ENCODE measurements around the gene FGF11. TPM values are rescaled to one million over a fixed set of nuclear protein-coding genes. Genes with fewer than 3 reads are reported as not detected.

The FGF11 gene
- total RNA-seq, 1 donor, result 0.54 TPM

Other genes starting within 250 kb of the FGF11 start
- gene DLG4, start 219.7 kb upstream of the FGF11 start, total RNA-seq, result 26.9 TPM
- 191 TPM for gene ACADVL, start 219.6 kb upstream of the FGF11 start, total RNA-seq
- 78.6 TPM for gene DVL2, start 205.0 kb upstream of the FGF11 start, total RNA-seq
- 24.2 TPM for gene PHF23, start 200.1 kb upstream of the FGF11 start, total RNA-seq
- 121 TPM for gene GABARAP, start 197.1 kb upstream of the FGF11 start, total RNA-seq
- gene CTDNEP1, start 187.8 kb upstream of the FGF11 start, total RNA-seq, result 62.7 TPM
- 54.7 TPM for gene ELP5, start 187.3 kb upstream of the FGF11 start, total RNA-seq
- 9.7 TPM for gene CLDN7, start 177.0 kb upstream of the FGF11 start, total RNA-seq
- 1.9 TPM for gene SLC2A4, start 157.8 kb upstream of the FGF11 start, total RNA-seq
- 0.27 TPM for gene YBX2, start 144.9 kb upstream of the FGF11 start, total RNA-seq
- gene EIF5A, start 131.9 kb upstream of the FGF11 start, total RNA-seq, result 522 TPM
- gene GPS2, start 124.2 kb upstream of the FGF11 start, total RNA-seq, result 70.3 TPM
- 37.4 TPM for gene NEURL4, start 110.2 kb upstream of the FGF11 start, total RNA-seq
- 109 TPM for gene ACAP1, start 103.0 kb upstream of the FGF11 start, total RNA-seq
- 5.1 TPM for gene KCTD11, start 87.3 kb upstream of the FGF11 start, total RNA-seq
- not detected for gene TMEM95, start 84.4 kb upstream of the FGF11 start, total RNA-seq
- gene TNK1, start 58.4 kb upstream of the FGF11 start, total RNA-seq, result 4.3 TPM
- 26.9 TPM for gene PLSCR3, start 45.0 kb upstream of the FGF11 start, total RNA-seq
- gene TMEM256, start 35.4 kb upstream of the FGF11 start, total RNA-seq, result 141 TPM
- gene NLGN2, start 31.7 kb upstream of the FGF11 start, total RNA-seq, result 6.7 TPM
- not detected for gene SPEM1, start 19.2 kb upstream of the FGF11 start, total RNA-seq
- under 0.01 TPM for gene SPEM2, start 13.9 kb upstream of the FGF11 start, total RNA-seq
- not detected for gene SPEM3, start 10.7 kb upstream of the FGF11 start, total RNA-seq
- gene TMEM102, start 4.1 kb upstream of the FGF11 start, total RNA-seq, result 17.0 TPM
- gene CHRNB1, start 5.5 kb downstream of the FGF11 start, total RNA-seq, result 26.1 TPM
- gene ZBTB4, start 40.1 kb downstream of the FGF11 start, total RNA-seq, result 17.8 TPM
- gene SLC35G6, start 41.9 kb downstream of the FGF11 start, total RNA-seq, result not detected
- gene POLR2A, start 44.9 kb downstream of the FGF11 start, total RNA-seq, result 234 TPM
- 11.0 TPM for gene TNFSF12, start 109.5 kb downstream of the FGF11 start, total RNA-seq
- 15.3 TPM for gene TNFSF13, start 119.2 kb downstream of the FGF11 start, total RNA-seq
- gene SENP3, start 122.4 kb downstream of the FGF11 start, total RNA-seq, result 50.1 TPM
- 16.4 TPM for gene CD68, start 140.1 kb downstream of the FGF11 start, total RNA-seq
- gene MPDU1, start 144.3 kb downstream of the FGF11 start, total RNA-seq, result 118 TPM
- 0.81 TPM for gene SOX15, start 150.6 kb downstream of the FGF11 start, total RNA-seq
- gene FXR2, start 175.4 kb downstream of the FGF11 start, total RNA-seq, result 22.6 TPM
- gene SAT2, start 188.3 kb downstream of the FGF11 start, total RNA-seq, result 14.0 TPM
- not detected for gene SHBG, start 190.6 kb downstream of the FGF11 start, total RNA-seq
- not detected for gene ATP1B2, start 211.4 kb downstream of the FGF11 start, total RNA-seq
- 72.4 TPM for gene TP53, start 248.0 kb downstream of the FGF11 start, total RNA-seq
- gene WRAP53, start 249.0 kb downstream of the FGF11 start, total RNA-seq, result 14.5 TPM

All from hematopoietic multipotent progenitor cell (in vitro differentiated cells).